Activated effector memory CD4-positive, alpha-beta T cell treated with anti-CD3 and anti-CD28 coated beads, Interleukin-2, amount 50 U/mL, for 16 hours (primary cell): ENCODE measurements around the gene GKAP1.
A peak's percentile ranks its signal among the peaks of the same experiment; 100 is the strongest.
"Not testable (repeated sequence)": the region's sequence is repeated elsewhere in the genome, so short reads cannot be mapped to it uniquely, and the experiment has no call there.

Experiments
- DNase-seq: peaks from one replicate; pipeline ENCODE4 v3.0.0-alpha.2; 2020

Gene GKAP1

DNA sequence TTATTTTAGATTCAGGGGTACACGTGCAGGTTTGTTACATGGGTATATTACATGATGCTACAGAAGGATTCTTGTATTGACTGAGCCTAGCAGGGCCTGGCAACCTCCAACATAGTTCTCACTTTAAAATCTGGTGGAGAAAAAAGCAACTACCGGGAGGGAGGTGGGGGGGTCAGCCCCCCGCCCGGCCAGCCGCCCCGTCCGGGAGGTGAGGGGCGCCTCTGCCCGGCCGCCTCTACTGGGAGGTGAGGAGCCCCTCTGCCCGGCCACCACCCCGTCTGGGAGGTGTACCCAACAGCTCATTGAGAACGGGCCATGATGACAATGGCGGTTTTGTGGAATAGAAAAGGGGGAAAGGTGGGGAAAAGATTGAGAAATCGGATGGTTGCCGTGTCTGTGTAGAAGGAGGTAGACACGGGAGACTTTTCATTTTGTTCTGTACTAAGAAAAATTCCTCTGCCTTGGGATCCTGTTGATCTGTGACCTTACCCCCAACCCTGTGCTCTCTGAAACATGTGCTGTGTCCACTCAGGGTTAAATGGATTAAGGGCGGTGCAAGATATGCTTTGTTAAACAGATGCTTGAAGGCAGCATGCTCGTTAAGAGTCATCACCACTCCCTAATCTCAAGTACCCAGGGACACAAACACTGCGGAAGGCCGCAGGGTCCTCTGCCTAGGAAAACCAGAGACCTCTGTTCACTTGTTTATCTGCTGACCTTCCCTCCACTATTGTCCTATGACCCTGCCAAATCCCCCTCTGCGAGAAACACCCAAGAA is 88.8 kb downstream of the GKAP1 start:
- DNase-seq: not testable (repeated sequence)

DNA sequence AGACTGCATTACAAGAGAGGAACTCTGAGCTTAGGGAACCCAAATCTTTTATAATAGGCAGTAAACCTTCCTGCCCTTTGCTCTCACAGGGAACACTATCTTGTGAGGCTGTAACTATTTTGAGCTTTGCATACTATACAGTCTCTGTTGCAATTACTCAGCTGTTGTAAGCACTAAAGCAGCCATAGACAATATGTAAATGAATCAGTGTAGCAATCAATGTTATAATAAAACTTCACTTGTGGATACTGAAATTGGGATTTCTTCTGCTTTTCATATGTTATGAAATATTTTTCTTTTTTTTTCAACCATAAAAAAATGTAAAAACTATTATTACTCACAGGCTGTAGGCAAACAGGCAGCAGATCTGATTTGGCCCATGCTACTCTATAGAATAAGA is 93.1 kb downstream of the GKAP1 start:
- DNase-seq: no peak

DNA sequence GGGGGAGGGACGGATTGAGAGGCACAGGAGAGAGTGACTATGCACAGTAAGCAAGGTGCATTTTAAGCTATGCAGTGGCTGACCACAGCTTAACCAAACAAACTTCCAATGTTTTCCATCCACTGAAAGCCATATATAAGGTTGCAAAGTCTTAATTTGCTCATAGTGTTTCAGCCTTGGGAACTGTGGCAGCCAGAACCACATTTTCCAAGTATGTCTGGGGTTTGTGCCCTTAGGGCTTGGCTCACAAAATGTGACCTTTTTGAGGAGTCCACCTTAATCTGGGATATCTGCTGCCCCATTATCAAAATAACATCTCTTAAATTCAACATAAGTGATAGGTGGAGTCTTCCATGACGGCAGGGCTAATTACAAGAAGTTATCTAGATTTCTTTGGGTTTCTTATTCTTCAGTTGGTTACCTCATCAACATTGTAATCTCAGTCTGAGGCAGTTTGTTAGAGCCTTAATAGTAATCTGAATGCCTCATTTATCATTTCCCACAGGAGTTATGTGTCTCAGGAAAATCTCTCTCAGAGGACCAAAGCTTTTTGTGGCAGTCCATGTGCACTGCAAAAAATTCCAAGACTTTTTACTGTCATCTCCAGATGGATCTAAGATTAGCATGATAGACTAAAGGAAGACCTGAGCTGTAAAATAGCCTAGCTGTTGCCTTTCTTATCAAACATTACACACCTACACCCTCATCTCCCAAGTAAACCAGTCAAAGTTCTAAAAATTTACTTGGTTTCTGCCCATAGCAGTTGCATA is 94.7 kb downstream of the GKAP1 start:
- DNase-seq: no peak

DNA sequence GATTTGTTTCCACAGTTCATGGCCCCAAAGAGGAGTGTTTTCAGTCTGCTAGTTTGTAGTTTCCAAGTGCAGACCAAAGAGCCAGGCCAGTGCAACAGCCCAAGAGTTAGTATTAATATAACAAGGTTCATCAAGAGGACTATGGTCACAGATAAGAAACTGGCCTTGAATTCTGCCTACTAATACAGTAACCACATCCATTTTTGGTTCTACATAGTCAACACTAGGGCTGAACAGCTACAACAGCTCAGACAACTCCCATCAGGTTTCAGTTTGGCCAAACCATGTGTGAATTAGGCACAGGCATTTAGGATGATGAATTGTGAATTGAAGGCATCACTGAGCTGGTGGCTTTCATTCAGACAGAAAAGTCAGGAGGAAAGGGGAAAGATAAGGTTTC is 96.1 kb downstream of the GKAP1 start:
- DNase-seq: no peak

DNA sequence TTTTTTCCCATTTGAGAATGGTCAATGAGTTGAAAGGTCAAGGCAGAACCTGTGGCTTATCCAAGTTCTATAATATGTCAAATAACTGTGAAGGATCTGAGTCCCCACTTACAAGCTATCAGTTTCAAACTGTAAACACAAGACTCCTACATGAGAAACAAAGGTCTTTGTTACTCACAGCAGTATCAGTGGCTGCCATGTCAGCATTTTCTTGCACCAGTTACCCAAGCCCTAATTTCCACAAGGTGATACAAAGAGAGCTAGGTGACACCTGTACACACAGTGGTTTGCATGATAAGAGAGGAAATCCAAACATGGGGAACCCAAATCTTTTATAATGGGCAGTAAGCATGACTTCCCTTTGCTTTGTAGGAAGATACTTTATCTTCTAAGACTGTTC is 101.8 kb downstream of the GKAP1 start:
- DNase-seq: no peak

DNA sequence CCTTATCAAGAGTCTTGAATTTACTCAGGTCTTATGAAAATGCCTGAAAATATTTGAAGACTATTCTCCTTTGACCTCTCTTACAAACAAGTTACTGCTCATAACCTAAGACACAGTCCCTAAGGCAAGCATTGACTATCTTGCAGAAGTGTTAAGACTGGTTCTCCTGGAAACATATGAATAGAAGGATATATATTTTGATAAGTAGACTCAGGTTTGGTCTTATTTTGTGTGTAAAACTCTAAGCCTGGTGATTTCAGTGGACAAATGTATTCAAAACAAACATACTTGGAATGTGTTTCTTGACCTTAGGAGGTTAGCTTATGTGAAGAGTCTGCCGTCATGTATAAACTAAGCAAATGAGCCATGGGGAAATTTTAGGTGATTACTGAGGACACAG is 102.3 kb downstream of the GKAP1 start:
- DNase-seq: no peak

DNA sequence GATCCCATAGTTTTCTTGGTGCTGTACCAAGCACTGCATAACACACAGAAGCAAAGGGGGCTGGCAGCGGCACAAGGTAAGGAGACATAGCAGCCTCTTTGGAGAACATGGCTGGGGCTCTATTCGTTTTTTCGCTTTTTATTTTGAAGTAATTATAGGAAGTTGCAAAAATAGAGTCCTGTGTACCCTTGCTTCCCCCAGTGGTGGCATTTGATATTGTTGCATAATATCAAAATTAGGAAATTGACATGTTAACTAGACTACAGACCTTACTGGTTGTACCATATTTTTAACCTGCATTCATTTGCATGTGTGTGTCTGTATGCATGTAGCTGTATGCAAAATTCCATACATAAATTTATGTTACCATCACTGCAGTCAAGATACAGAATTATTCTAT is 103.2 kb downstream of the GKAP1 start:
- no peak for DNase-seq

DNA sequence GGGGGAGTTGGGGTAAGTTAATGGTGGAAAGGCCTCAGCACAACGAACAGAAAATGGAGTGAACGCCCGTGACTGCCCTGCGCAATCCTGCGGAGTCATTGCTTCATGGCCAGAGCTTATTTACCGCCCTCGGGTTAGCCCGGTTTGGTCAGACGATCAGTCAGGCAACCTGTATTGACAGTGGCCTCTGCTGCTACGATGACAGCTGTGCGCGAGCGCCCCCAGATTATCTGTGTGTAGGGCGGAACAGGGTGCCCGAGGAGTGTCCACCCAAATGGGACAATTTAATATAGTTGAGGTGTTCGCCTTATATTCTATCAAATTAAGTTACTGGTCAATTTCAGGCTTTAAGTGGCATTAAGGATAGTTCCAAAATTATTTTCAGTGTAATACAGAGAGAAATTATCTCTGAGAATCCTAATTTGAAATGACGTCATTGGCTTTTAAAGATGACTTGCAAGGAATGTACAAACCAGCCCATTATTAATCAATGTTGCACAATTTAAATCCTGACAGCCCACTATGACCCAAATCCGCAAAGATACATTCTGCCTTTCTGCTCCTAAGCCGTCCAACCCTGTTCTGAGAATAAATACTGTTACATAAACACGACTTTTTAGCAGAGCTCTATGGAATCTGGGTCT is 108.9 kb downstream of the GKAP1 start:
- DNase-seq: peak; percentile 87

DNA sequence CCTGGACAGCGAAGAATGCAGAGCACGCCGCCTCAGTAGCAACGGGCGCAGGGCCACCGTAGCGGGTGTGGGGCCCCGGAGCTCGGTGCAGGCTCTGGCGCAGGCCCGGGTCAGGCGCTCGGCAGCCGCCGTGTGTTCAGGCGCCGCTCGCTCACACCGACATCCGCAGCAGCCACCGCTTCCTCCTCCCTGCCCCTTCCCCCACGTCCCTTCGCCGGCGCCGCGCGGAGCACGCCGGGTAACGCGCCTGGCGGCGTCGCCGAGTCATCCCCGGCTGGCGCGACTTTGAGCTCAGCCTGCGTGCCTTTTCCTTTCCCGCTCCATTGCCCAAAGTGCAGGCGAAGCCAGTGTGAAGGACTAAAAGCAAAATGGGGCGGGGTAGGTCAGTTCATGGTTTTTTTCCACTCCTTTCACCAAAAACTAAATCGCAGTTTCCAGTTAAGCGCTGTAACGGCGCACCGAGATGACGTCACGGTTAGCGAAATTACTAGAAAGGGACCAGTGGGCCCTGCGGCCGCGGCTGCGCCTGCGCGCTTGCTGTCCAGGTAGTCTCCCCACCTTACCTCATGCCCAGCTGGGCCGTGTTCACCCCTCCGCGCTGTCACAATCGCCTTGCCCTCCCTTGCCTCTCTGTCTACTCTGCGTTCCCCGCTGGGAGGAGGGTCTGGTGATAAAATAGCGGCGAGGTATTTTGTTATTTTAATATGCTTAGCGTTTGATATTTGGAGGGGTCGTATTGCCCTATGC is 109.6 kb downstream of the GKAP1 start, which contains the start of gene UBQLN1:
Gene UBQLN1 (minus strand): TSS at position 191 of the 747 bp plus-strand sequence. CDS start 279 bp downstream, outside the sequence.
- DNase-seq: peak; percentile 97

DNA sequence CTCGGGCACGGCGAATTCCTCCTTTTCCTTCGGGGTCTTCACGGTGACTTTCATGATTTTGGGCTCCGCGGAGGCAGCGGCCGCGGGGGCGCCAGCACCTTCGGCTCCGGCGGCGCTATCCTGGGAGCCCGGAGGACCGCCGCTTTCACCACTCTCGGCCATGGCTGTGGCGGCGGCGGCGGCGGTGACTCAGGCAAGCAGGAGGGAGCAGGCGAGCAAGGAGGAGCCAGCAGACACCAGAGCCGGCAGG is 110.1 kb downstream of the GKAP1 start:
- no peak for DNase-seq

DNA sequence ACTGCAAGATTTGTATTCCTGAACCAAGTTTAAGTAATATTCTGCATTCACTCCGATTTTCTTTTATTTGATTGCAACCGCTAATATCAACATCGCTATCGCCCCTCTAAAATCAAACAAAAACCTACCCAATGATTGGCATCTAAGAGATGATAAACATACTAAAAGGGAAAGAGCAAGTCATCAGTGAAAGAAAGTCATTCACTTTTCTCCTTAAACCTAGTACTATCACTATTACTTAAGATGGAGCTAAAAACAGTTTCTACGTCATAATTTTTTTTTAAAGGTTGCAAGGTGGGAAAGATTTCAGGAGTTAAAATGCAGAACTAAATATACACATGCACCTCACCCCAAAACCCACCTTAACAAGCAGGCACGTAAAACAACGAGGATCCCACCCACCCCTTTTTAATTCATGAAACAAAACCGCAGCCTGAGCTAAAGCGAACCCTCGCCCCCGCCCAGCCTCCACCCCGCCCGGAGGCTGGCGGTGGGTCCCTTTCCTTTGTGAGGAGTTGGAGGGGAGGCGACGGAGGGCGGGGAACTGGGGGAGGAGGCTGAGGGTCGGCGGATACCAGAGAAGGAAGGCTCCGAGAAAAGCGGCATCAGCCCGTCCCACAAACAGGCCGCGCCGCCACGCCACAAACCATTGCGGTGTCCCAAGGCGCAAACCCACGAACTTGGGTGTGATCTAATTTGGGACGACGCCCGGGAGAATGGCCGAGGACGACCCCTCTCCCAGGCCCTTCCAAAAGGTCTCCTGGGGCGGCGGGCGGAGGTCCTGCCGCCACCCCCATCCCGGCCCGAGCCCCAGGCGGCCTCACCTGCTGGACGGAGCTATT is 110.7 kb downstream of the GKAP1 start:
- peak; percentile 89 for DNase-seq

DNA sequence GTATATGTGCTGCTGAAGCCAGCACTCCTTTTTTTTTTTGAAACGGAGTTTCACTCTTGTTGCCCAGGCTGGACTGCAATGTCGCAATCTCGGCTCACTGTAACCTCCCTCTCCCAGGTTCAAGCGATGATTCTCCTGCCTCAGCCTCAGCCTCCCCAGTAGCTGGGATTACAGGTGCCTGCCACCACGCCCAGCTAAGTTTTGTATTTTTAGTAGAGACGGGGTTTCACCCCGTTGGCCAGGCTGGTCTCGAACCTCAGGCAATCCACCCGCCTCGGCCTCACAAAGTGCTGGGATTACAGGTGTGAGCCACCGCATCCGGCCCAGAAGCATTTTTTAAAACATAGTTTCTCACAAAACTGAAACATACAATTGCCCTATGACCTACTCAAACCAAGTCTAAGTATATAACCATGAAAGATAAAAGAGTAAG is 112.3 kb downstream of the GKAP1 start:
- peak; percentile 68 for DNase-seq

DNA sequence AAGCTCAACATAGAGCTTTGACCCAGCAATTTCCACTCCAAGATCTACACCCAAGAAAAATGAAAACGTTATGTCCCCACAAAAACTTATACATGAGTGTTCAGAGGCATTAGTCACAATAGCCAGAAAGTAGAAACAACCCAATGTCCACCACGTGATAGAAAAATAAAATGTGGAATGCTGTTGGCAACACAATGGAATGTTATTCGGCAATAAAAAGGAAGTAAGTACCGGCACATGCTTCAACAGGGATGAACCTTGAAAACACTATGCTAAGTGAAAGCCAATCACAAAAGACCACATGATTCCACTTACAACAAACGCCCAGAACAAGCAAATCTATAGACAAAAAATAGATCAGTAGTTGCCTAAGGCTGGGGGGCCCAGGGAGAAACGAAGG is 115.8 kb downstream of the GKAP1 start:
- no peak for DNase-seq

DNA sequence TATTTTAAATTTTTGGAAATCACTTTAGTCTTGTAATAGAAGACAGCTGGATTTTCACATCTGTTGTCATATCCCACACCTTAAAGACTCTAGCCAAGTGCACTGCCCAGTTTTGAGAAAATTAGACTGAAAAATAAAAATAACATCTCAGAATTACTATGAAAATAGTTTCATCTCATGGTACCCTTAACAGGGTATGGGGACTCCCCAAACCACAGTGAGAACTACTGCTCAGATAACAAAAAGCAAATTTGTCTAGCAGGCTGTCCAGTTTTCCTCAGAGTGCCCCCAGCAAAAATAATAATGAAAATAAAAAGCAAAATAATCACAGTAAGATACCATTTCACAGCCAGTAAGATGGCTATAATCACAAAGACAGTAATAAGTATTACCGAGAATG is 116.3 kb downstream of the GKAP1 start:
- no peak for DNase-seq

DNA sequence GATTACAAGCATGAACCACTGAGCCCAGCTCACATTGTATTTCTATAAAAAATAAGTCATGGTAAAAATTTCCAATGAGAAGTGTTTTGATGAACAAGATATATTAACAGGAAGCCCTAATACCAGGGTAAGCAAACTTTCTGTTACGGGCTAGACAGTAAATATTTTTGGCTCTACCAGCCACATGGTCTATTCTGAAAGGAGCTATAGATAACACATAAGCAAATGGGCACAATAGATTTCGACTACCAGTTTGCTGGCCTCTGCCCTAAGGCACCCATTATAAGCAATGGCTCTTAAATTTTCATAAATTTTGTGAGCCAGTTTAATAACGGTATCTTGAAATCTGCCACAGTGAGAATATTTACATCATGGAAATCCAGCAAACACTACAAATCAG is 118.0 kb downstream of the GKAP1 start:
- DNase-seq: no peak

DNA sequence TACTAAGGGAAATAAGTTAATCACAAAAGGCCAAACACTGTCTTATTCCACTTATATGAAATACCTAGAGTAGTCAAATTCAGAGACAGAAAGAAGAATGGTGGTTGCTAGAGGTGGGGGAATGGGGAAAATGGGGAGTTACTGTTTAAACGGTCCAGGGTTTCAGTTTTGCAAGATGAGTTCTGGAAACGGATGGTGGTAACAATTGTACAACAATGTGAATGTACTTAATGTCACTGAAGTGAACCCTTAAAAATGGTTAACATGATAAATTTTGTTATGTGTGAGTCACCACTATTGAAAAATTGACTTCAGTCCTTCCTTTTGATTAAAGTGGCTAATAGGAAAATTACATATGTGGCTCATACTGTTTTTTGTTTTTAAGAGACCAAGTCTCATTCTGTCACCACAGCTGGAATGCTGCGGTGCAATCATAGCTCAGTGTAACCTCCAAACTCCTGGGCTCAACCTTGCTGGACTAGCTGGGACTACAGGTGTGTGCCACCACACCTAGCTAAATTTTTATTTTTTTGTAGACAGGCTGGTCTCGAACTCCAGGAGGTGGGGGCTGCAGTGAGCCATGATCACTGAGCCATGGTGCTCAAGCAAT is 118.5 kb downstream of the GKAP1 start:
- no peak for DNase-seq

DNA sequence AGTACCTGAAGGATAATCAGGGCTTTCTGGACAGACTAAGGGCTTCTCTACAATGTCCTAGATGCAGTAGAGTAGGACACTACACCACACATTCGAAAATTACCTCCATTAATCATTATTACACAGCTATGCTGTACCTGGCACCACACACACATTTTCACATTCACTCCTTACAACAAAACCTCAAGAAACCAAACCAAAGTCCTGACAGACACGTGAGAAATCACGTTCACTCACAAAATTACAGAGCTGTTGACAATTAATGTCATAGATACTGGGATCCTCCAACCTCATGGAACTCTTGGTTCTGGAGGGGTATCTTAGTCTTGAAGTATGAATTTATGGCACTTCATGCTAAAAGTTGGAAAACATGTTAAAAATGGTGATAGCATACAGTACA is 126.1 kb downstream of the GKAP1 start:
- DNase-seq: no peak
